ENCODE results near the gene ATP5PD. TPM values are rescaled to one million over a fixed set of nuclear protein-coding genes. Genes with fewer than 3 reads are reported as not detected.
A peak's percentile ranks its signal among the peaks of the same experiment; 100 is the strongest.
"Not testable (repeated sequence)": the region's sequence is repeated elsewhere in the genome, so short reads cannot be mapped to it uniquely, and the experiment has no call there.

ATP5PD gene
- total RNA-seq, 1 experiment from 2014 or later, result 186 TPM

- Histone ChIP-seq H3K9ac (ENCODE audit: low read length) (no peak overlapping the region), H3K9me3 (ENCODE audit: low read length) (no peaks in the 10 kb centered on the region), H2AFZ (ENCODE audit: low read length) (no peak overlapping the region), H3K27me3 (ENCODE audit: low read length) (no peaks in the 10 kb centered on the region), H4K20me1 (ENCODE audit: insufficient read depth, low read depth, low read length) (no peaks in the 10 kb centered on the region), H3K79me2 (ENCODE audit: low read length) (no peaks in the 10 kb centered on the region), H3K4me1 (ENCODE audit: low read length) (peaks cover 14% of the 10 kb centered on the region), H3K4me3 (ENCODE audit: low read length) (no peak overlapping the region), H3K27ac (ENCODE audit: low read length) (no peak overlapping the region), H3K36me3 (ENCODE audit: insufficient read depth, low read length) (no peaks in the 10 kb centered on the region), H3K4me2 (ENCODE audit: low read depth, low read length, poor library complexity, severe bottlenecking) (no peak overlapping the region), H3K9me2 (replicated peaks; ENCODE audit: insufficient read depth, low read length) (no peaks in the 10 kb centered on the region)
- no peak for DNase-seq
Observed at GRCh38 chr17:75079023-75079373, 32.2 kb upstream of the ATP5PD start.

GRCh38 chr17:75078284-75079022 is 31.7 kb upstream of the ATP5PD start:
- H3K27ac ChIP-seq (ENCODE audit: low read length), result no peak overlapping the region
- H4K20me1 ChIP-seq (ENCODE audit: insufficient read depth, low read depth, low read length), result no peaks in the 10 kb centered on the region
- peaks cover 14% of the 10 kb centered on the region for H3K4me1 ChIP-seq (ENCODE audit: low read length)
- no peak for DNase-seq
- H2AFZ ChIP-seq (ENCODE audit: low read length), result peak overlapping the region; percentile 18; the same call in 1 of the 2 replicates
- H3K27me3 ChIP-seq (ENCODE audit: low read length), result no peaks in the 10 kb centered on the region
- no peaks in the 10 kb centered on the region for H3K9me2 ChIP-seq (replicated peaks; ENCODE audit: insufficient read depth, low read length)
- no peak overlapping the region for H3K4me2 ChIP-seq (ENCODE audit: low read depth, low read length, poor library complexity, severe bottlenecking)
- H3K9me3 ChIP-seq (ENCODE audit: low read length), result no peaks in the 10 kb centered on the region
- H3K4me3 ChIP-seq (ENCODE audit: low read length), result peak overlapping the region; percentile 62; the same call in 1 of the 2 replicates
- H3K36me3 ChIP-seq (ENCODE audit: insufficient read depth, low read length), result no peaks in the 10 kb centered on the region
- H3K9ac ChIP-seq (ENCODE audit: low read length), result peak overlapping the region; percentile 59
- no peaks in the 10 kb centered on the region for H3K79me2 ChIP-seq (ENCODE audit: low read length)

- Histone ChIP-seq H3K79me2 (ENCODE audit: low read length) (no peaks in the 10 kb centered on the region), H4K20me1 (ENCODE audit: insufficient read depth, low read depth, low read length) (no peaks in the 10 kb centered on the region), H3K27me3 (ENCODE audit: low read length) (no peaks in the 10 kb centered on the region), H3K4me3 (ENCODE audit: low read length) (peak overlapping the region; percentile 62), H3K4me2 (ENCODE audit: low read depth, low read length, poor library complexity, severe bottlenecking) (peak overlapping the region; percentile 67), H3K4me1 (ENCODE audit: low read length) (peaks cover 14% of the 10 kb centered on the region), H3K9ac (ENCODE audit: low read length) (peak overlapping the region; percentile 59), H2AFZ (ENCODE audit: low read length) (peak overlapping the region; percentile 18; the same call in 1 of the 2 replicates), H3K27ac (ENCODE audit: low read length) (no peak overlapping the region), H3K9me2 (replicated peaks; ENCODE audit: insufficient read depth, low read length) (no peaks in the 10 kb centered on the region), H3K36me3 (ENCODE audit: insufficient read depth, low read length) (no peaks in the 10 kb centered on the region), H3K9me3 (ENCODE audit: low read length) (no peaks in the 10 kb centered on the region)
- DNase-seq, result peak; percentile 68
Observed at GRCh38 chr17:75077496-75078283, 30.9 kb upstream of the ATP5PD start.

- DNase-seq, result no peak
- Histone ChIP-seq H2AFZ (ENCODE audit: low read length) (peak overlapping the region; percentile 18; the same call in 1 of the 2 replicates), H3K27me3 (ENCODE audit: low read length) (no peaks in the 10 kb centered on the region), H3K4me2 (ENCODE audit: low read depth, low read length, poor library complexity, severe bottlenecking) (peak overlapping the region; percentile 67), H3K9ac (ENCODE audit: low read length) (peak overlapping the region; percentile 59; the same call in 1 of the 2 replicates), H3K9me2 (replicated peaks; ENCODE audit: insufficient read depth, low read length) (no peaks in the 10 kb centered on the region), H3K4me1 (ENCODE audit: low read length) (peaks cover 14% of the 10 kb centered on the region), H3K9me3 (ENCODE audit: low read length) (no peaks in the 10 kb centered on the region), H3K27ac (ENCODE audit: low read length) (no peak overlapping the region), H3K4me3 (ENCODE audit: low read length) (peak overlapping the region; percentile 62; the same call in 1 of the 2 replicates), H4K20me1 (ENCODE audit: insufficient read depth, low read depth, low read length) (no peaks in the 10 kb centered on the region), H3K79me2 (ENCODE audit: low read length) (no peaks in the 10 kb centered on the region), H3K36me3 (ENCODE audit: insufficient read depth, low read length) (no peaks in the 10 kb centered on the region)
Observed at GRCh38 chr17:75077072-75077495, 30.3 kb upstream of the ATP5PD start.

- no peak overlapping the region for H3K9ac ChIP-seq (ENCODE audit: low read length)
Observed at GRCh38 chr17:75075597-75076336, 29.0 kb upstream of the ATP5PD start.

GRCh38 chr17:75074532-75074931 is 27.8 kb upstream of the ATP5PD start:
- no peaks in the 10 kb centered on the region for H3K27me3 ChIP-seq (ENCODE audit: low read length)
- no peak overlapping the region for H3K9ac ChIP-seq (ENCODE audit: low read length)
- H3K36me3 ChIP-seq (ENCODE audit: insufficient read depth, low read length), result no peaks in the 10 kb centered on the region
- H3K4me3 ChIP-seq (ENCODE audit: low read length), result no peak overlapping the region
- H3K4me2 ChIP-seq (ENCODE audit: low read depth, low read length, poor library complexity, severe bottlenecking), result no peak overlapping the region
- no peak overlapping the region for H2AFZ ChIP-seq (ENCODE audit: low read length)
- H3K27ac ChIP-seq (ENCODE audit: low read length), result no peak overlapping the region
- H3K9me2 ChIP-seq (replicated peaks; ENCODE audit: insufficient read depth, low read length), result no peaks in the 10 kb centered on the region
- no peak for DNase-seq
- H3K79me2 ChIP-seq (ENCODE audit: low read length), result no peaks in the 10 kb centered on the region
- no peaks in the 10 kb centered on the region for H3K9me3 ChIP-seq (ENCODE audit: low read length)
- peaks cover 14% of the 10 kb centered on the region for H3K4me1 ChIP-seq (ENCODE audit: low read length)
- H4K20me1 ChIP-seq (ENCODE audit: insufficient read depth, low read depth, low read length), result no peaks in the 10 kb centered on the region

More at GRCh38 chr17:75075597-75076336, 29.0 kb upstream of the ATP5PD start:
- Histone ChIP-seq H3K36me3 (ENCODE audit: insufficient read depth, low read length) (no peaks in the 10 kb centered on the region), H2AFZ (ENCODE audit: low read length) (no peak overlapping the region), H4K20me1 (ENCODE audit: insufficient read depth, low read depth, low read length) (no peaks in the 10 kb centered on the region), H3K4me3 (ENCODE audit: low read length) (no peak overlapping the region), H3K9me2 (replicated peaks; ENCODE audit: insufficient read depth, low read length) (no peaks in the 10 kb centered on the region), H3K27me3 (ENCODE audit: low read length) (no peaks in the 10 kb centered on the region), H3K79me2 (ENCODE audit: low read length) (no peaks in the 10 kb centered on the region), H3K9me3 (ENCODE audit: low read length) (no peaks in the 10 kb centered on the region), H3K4me2 (ENCODE audit: low read depth, low read length, poor library complexity, severe bottlenecking) (no peak overlapping the region), H3K27ac (ENCODE audit: low read length) (no peak overlapping the region), H3K4me1 (ENCODE audit: low read length) (peaks cover 14% of the 10 kb centered on the region)
- no peak for DNase-seq

GRCh38 chr17:75073618-75074047 is 26.9 kb upstream of the ATP5PD start:
- no peaks in the 10 kb centered on the region for H3K9me2 ChIP-seq (replicated peaks; ENCODE audit: insufficient read depth, low read length)
- H4K20me1 ChIP-seq (ENCODE audit: insufficient read depth, low read depth, low read length), result no peaks in the 10 kb centered on the region
- H3K4me1 ChIP-seq (ENCODE audit: low read length), result peaks cover 14% of the 10 kb centered on the region
- H3K4me3 ChIP-seq (ENCODE audit: low read length), result no peak overlapping the region
- H2AFZ ChIP-seq (ENCODE audit: low read length), result no peak overlapping the region
- no peaks in the 10 kb centered on the region for H3K9me3 ChIP-seq (ENCODE audit: low read length)
- H3K27me3 ChIP-seq (ENCODE audit: low read length), result no peaks in the 10 kb centered on the region
- H3K4me2 ChIP-seq (ENCODE audit: low read depth, low read length, poor library complexity, severe bottlenecking), result no peak overlapping the region
- no peaks in the 10 kb centered on the region for H3K79me2 ChIP-seq (ENCODE audit: low read length)
- H3K9ac ChIP-seq (ENCODE audit: low read length), result no peak overlapping the region
- H3K36me3 ChIP-seq (ENCODE audit: insufficient read depth, low read length), result no peaks in the 10 kb centered on the region
- no peak for DNase-seq
- H3K27ac ChIP-seq (ENCODE audit: low read length), result no peak overlapping the region

- H3K4me2 ChIP-seq (ENCODE audit: low read depth, low read length, poor library complexity, severe bottlenecking); H3K36me3 ChIP-seq (ENCODE audit: insufficient read depth, low read length); H3K4me3 ChIP-seq (ENCODE audit: low read length); H3K27me3 ChIP-seq (ENCODE audit: low read length); H2AFZ ChIP-seq (ENCODE audit: low read length); H3K9me3 ChIP-seq (ENCODE audit: low read length); H3K79me2 ChIP-seq (ENCODE audit: low read length); H4K20me1 ChIP-seq (ENCODE audit: insufficient read depth, low read depth, low read length); H3K9me2 ChIP-seq (replicated peaks; ENCODE audit: insufficient read depth, low read length); H3K27ac ChIP-seq (ENCODE audit: low read length); H3K9ac ChIP-seq (ENCODE audit: low read length); DNase-seq; H3K4me1 ChIP-seq (ENCODE audit: low read length): not testable (repeated sequence)
Observed at GRCh38 chr17:75072909-75073308, 26.1 kb upstream of the ATP5PD start.

Data from Karpas-422 (cell line).